GM15510 (cell line): ENCODE data around the gene SH3RF3.

Experiments
- POLR2A ChIP-seq: IDR thresholded peaks from 3 replicates; pipeline ENCODE4 v1.6.1; 2011; ENCODE audit warnings: borderline replicate concordance; ENCODE audit not compliant: insufficient read length; ENCODE audit errors: extremely low read depth

Gene SH3RF3

GRCh38 chr2:109216332-109216731 is 87.3 kb downstream of the SH3RF3 start:
- no peak for TF ChIP-seq POLR2A

GRCh38 chr2:109217362-109218086 is 88.5 kb downstream of the SH3RF3 start:
- TF ChIP-seq POLR2A: no peak

- TF ChIP-seq POLR2A: no peak
Observed at GRCh38 chr2:109218087-109218791, 89.2 kb downstream of the SH3RF3 start.

- no peak for TF ChIP-seq POLR2A
Observed at GRCh38 chr2:109218792-109219126, 89.8 kb downstream of the SH3RF3 start.

- no peak for TF ChIP-seq POLR2A
Observed at GRCh38 chr2:109220860-109221259, 91.9 kb downstream of the SH3RF3 start.

- TF ChIP-seq POLR2A: no peak
Observed at GRCh38 chr2:109222422-109222821, 93.4 kb downstream of the SH3RF3 start.

- TF ChIP-seq POLR2A: no peak
Observed at GRCh38 chr2:109222825-109223471, 93.9 kb downstream of the SH3RF3 start.

GRCh38 chr2:109223490-109223889 is 94.5 kb downstream of the SH3RF3 start:
- TF ChIP-seq POLR2A: no peak

GRCh38 chr2:109225170-109225782 is 96.3 kb downstream of the SH3RF3 start:
- TF ChIP-seq POLR2A: no peak

GRCh38 chr2:109226128-109226527 is 97.1 kb downstream of the SH3RF3 start:
- no peak for TF ChIP-seq POLR2A

GRCh38 chr2:109226622-109227021 is 97.6 kb downstream of the SH3RF3 start:
- TF ChIP-seq POLR2A: no peak

GRCh38 chr2:109229094-109229675 is 100.2 kb downstream of the SH3RF3 start:
- no peak for TF ChIP-seq POLR2A

- no peak for TF ChIP-seq POLR2A
Observed at GRCh38 chr2:109230941-109231420, 102.0 kb downstream of the SH3RF3 start.

- no peak for TF ChIP-seq POLR2A
Observed at GRCh38 chr2:109231428-109231827, 102.4 kb downstream of the SH3RF3 start.
